HG03280 (cell line): ENCODE results near the gene QRICH2.
"Not testable (repeated sequence)": the region's sequence is repeated elsewhere in the genome, so short reads cannot be mapped to it uniquely, and the experiment has no call there.

Experiments
- ATAC-seq: cut with Tn5 transposase; IDR thresholded peaks from one replicate; pipeline ENCODE4 v1.9.1; 2021; ENCODE audit warnings: mild to moderate bottlenecking, moderate library complexity; ENCODE audit not compliant: unreplicated experiment

The QRICH2 gene

GRCh38 chr17:76327696-76328095, 19.6 kb upstream of the QRICH2 start:
- ATAC-seq = no peak

- ATAC-seq = no peak
These were observed 18.2 kb upstream of the QRICH2 start for GRCh38 chr17:76326306-76326705.

- no peak for ATAC-seq
These were observed 10.5 kb upstream of the QRICH2 start for GRCh38 chr17:76318586-76318985.

GRCh38 chr17:76317535-76317934, 9.5 kb upstream of the QRICH2 start:
- ATAC-seq = no peak

GRCh38 chr17:76314392-76315227, 6.5 kb upstream of the QRICH2 start:
- no peak for ATAC-seq

GRCh38 chr17:76312735-76313134, 4.7 kb upstream of the QRICH2 start:
- ATAC-seq = no peak

- ATAC-seq = no peak
These were observed 1.4 kb upstream of the QRICH2 start for GRCh38 chr17:76309461-76309860.

- ATAC-seq = no peak
These were observed 644 bp downstream of the QRICH2 start for GRCh38 chr17:76307299-76307965.

GRCh38 chr17:76305135-76305454, 3.0 kb downstream of the QRICH2 start:
- ATAC-seq = not testable (repeated sequence)

- no peak for ATAC-seq
These were observed 3.6 kb downstream of the QRICH2 start for GRCh38 chr17:76304226-76305134.

GRCh38 chr17:76297436-76297835, 10.6 kb downstream of the QRICH2 start:
- no peak for ATAC-seq

GRCh38 chr17:76296889-76297288, 11.2 kb downstream of the QRICH2 start:
- no peak for ATAC-seq

- ATAC-seq = no peak
These were observed 11.9 kb downstream of the QRICH2 start for GRCh38 chr17:76296186-76296585.

- no peak for ATAC-seq
These were observed 15.0 kb downstream of the QRICH2 start for GRCh38 chr17:76293106-76293505.

- ATAC-seq = no peak
These were observed 15.5 kb downstream of the QRICH2 start for GRCh38 chr17:76292567-76292966.

GRCh38 chr17:76281573-76282371, 26.3 kb downstream of the QRICH2 start:
- ATAC-seq = no peak

- no peak for ATAC-seq
These were observed 27.4 kb downstream of the QRICH2 start for GRCh38 chr17:76280650-76281049.

- ATAC-seq = no peak
These were observed 28.3 kb downstream of the QRICH2 start for GRCh38 chr17:76279742-76280287.

- no peak for ATAC-seq
These were observed 28.9 kb downstream of the QRICH2 start for GRCh38 chr17:76278952-76279741.
